ELF-1 (cell line): Measurements from ENCODE around the gene WNT2B.

Source experiments
- DNase-seq: peaks from one replicate; pipeline ENCODE4 v3.0.0-alpha.2; 2016; ENCODE audit warnings: low read depth, low spot score

Gene WNT2B

GRCh38 chr1:112565800-112566199 is 57.0 kb downstream of the WNT2B start:
- no peak for DNase-seq

- no peak for DNase-seq
Measured at GRCh38 chr1:112575154-112575804, 66.5 kb downstream of the WNT2B start.

- DNase-seq = no peak
Measured at GRCh38 chr1:112576240-112576639, 67.5 kb downstream of the WNT2B start.
